Measurements from ENCODE around the gene CELF2.

The CELF2 gene

DNA sequence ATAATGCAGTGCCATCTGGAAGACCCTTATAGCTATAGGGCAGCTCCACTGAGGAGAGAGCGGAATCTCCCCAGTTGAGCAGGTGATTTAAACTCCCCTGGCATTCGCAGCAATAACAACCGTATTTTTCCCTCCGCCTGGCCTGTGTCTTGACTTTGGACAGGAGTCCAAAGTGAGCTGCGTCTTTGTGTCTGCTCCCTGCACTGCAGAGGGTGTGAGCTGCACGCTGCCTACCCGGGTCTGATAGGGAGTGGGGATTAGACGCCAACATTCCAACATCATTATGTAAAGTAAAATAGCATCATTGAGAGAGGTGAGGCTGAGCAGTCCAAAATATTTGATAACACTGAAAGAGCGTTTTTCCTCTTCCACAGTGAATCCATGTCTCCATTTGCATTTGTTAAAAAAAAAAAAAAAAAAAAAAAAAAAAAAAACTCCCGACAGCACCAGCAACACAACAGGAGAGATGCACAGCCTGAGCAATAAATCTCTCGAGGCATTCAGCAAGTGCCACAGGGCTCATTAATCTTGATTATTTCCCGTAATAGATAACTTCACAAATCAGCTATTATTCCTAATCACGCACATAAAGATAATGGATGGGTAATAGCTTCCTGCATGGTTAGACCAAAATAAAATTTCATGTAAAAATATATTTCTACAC lies 68.6 kb downstream of the CELF2 start:
- Histone ChIP-seq H3K4me1 (no peaks in the 10 kb centered on the region), H3K4me3 (ENCODE audit: low read depth, low read length) (no peak overlapping the region), H3K9me3 (no peaks in the 10 kb centered on the region), H3K36me3 (no peaks in the 10 kb centered on the region), H3K27me3 (no peaks in the 10 kb centered on the region)
- TF ChIP-seq, protein P1, sequence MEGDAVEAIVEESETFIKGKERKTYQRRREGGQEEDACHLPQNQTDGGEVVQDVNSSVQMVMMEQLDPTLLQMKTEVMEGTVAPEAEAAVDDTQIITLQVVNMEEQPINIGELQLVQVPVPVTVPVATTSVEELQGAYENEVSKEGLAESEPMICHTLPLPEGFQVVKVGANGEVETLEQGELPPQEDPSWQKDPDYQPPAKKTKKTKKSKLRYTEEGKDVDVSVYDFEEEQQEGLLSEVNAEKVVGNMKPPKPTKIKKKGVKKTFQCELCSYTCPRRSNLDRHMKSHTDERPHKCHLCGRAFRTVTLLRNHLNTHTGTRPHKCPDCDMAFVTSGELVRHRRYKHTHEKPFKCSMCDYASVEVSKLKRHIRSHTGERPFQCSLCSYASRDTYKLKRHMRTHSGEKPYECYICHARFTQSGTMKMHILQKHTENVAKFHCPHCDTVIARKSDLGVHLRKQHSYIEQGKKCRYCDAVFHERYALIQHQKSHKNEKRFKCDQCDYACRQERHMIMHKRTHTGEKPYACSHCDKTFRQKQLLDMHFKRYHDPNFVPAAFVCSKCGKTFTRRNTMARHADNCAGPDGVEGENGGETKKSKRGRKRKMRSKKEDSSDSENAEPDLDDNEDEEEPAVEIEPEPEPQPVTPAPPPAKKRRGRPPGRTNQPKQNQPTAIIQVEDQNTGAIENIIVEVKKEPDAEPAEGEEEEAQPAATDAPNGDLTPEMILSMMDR (IDR thresholded peaks at IDR 0.05; ENCODE audit: low read depth, low read length): no peak
- DNase-seq: no peak

DNA sequence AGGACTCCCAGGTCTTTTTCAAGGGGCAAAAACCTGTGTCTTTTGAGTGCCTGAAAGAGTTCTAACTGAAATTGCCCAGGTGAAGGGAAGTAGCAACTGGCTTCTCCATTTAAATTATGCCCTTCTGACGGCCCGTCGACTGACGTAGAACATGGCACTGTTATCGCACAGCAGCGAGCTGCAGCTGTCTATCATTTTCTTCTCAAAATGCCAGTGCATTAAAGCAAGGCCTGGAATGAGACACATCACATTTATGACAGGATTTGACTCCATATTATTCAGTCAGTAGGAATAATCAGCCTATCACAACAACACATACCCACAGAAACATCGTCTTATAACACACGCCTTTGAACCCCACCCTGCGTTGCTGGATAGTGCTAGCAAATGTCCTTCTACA lies 69.7 kb downstream of the CELF2 start:
- no peak overlapping the region for H3K4me3 ChIP-seq (ENCODE audit: low read depth, low read length)
- no peaks in the 10 kb centered on the region for H3K36me3 ChIP-seq
- H3K9me3 ChIP-seq: no peaks in the 10 kb centered on the region
- H3K4me1 ChIP-seq: no peaks in the 10 kb centered on the region
- no peak for DNase-seq
- TF ChIP-seq, protein P1 (IDR thresholded peaks at IDR 0.05; ENCODE audit: low read depth, low read length): no peak
- no peaks in the 10 kb centered on the region for H3K27me3 ChIP-seq

GRCh38 chr10:11088709-11089108 lies 71.0 kb downstream of the CELF2 start:
- Histone ChIP-seq H3K4me1 (no peaks in the 10 kb centered on the region), H3K4me3 (ENCODE audit: low read depth, low read length) (no peak overlapping the region), H3K9me3 (no peaks in the 10 kb centered on the region), H3K27me3 (no peaks in the 10 kb centered on the region), H3K36me3 (no peaks in the 10 kb centered on the region)
- no peak for DNase-seq
- TF ChIP-seq, protein P1 (IDR thresholded peaks at IDR 0.05; ENCODE audit: low read depth, low read length): no peak

GRCh38 chr10:11089272-11089671 lies 71.6 kb downstream of the CELF2 start:
- no peaks in the 10 kb centered on the region for H3K9me3 ChIP-seq
- no peak overlapping the region for H3K4me3 ChIP-seq (ENCODE audit: low read depth, low read length)
- H3K36me3 ChIP-seq: no peaks in the 10 kb centered on the region
- DNase-seq: no peak
- no peaks in the 10 kb centered on the region for H3K4me1 ChIP-seq
- no peaks in the 10 kb centered on the region for H3K27me3 ChIP-seq
- TF ChIP-seq, protein P1 (IDR thresholded peaks at IDR 0.05; ENCODE audit: low read depth, low read length): no peak

- Histone ChIP-seq H3K27me3 (no peaks in the 10 kb centered on the region), H3K4me1 (no peaks in the 10 kb centered on the region), H3K4me3 (ENCODE audit: low read depth, low read length) (no peak overlapping the region), H3K9me3 (no peaks in the 10 kb centered on the region), H3K36me3 (no peaks in the 10 kb centered on the region)
- no peak for DNase-seq
- TF ChIP-seq, protein P1 (IDR thresholded peaks at IDR 0.05; ENCODE audit: low read depth, low read length): no peak
These were observed 73.9 kb downstream of the CELF2 start for GRCh38 chr10:11091517-11092102.

All from BE2C (cell line).